Activated CD4-positive, CD25-positive, alpha-beta regulatory T cell treated with anti-CD3 and anti-CD28 coated beads, Interleukin-2, amount 50 U/mL, for 72 hours (primary cell): ENCODE measurements around the gene WNK2.

Source experiments
- DNase-seq: peaks from one replicate; pipeline ENCODE4 v3.0.0; 2021

WNK2 gene

DNA sequence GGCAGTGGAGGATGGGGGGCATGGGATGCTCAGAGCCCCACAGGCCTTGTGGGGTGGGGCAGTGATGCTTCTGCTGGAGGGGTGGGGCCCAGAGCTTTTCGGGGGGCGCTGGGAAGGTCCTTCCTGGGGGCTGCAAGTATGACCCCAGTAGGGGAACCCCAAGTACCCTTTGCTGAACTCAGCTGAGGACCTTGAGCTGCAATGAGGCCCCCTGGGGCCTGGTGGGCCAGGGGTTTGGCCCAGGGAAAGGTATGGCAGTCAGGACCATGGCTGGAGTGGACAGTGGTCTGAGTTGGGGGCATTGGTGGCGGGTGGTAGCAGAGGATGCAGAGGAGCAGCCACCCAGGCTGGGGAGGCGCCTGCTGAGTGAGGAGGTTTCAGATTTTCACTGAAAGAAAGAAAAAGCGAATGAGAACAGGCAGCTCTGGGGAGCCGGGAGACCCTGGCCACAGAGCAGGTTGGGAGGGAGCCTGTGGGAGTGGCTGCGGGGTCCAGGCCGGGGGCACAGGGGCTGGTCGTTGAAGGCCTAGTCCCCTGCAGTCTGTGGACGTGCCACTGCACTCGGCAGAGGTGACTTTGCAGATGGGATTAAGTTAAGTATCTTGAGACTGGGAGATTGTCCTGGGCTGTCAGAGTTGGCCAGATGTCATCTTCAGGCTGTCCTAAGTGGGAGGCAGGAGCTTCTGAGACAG, 19.2 kb downstream of the WNK2 start:
- no peak for DNase-seq

DNA sequence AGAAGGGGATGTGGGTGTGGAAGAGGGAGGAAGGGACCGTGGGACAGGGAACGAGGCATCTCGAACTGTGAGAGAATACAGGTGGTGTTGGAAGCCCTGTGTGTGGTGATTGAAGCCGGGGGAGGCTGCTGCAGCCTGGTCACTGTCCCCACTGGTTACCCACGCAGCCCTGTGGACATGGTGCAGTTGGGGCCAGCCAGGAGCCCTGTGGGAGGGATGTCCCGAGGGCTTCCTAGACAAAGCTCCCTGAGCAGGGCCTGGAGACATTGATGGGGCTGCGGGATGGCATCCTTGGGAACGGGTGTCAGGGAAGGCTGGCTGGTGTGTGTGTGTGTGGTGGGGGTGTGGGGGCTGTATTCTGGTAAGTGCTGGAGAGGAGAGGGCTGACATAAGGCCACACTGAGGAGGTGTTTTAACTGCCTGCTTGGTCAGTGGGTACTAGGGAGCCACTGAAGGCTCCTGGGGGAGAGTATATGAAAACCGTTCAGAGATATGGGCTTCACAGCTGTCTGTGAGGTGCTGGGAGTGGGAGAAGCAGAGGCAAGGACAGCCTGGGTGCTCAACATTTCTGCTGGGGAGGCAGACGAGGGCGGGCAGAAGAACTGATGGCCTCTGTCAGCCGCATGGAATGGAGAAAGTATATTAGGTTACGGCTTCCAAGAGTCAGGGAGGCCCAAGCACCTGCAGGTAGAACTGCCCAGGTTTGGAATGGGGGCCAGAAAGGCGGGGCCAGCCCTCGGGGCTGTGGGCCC, 20.0 kb downstream of the WNK2 start:
- DNase-seq: no peak

DNA sequence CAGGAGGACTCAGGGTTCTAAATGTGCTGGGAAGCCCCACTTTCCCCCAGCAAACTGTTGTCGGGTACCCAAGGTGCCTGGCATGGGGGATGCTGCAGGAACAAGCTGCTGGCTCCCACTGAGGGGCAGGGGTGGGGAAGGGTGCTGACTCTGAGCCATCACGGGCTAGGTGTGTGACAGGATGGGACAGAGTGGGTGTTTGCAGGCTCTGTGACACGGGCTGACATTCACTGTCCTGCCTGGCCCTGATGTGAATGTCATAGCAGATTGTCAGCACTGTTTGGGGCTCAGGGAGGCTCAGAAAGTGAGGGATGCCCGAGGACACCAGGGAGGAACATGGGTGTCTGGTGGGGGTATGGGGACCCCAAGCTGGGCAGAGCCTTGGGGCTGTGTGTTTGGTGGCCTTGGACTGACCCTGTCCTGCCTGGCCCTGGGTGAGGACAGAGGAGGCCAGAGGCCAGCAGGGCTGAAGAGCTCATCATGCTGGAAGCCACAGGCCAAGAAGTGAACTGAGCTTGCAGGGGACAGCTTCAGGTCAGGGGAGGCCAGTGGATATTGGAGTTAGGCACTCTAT, 20.6 kb downstream of the WNK2 start:
- DNase-seq: no peak

DNA sequence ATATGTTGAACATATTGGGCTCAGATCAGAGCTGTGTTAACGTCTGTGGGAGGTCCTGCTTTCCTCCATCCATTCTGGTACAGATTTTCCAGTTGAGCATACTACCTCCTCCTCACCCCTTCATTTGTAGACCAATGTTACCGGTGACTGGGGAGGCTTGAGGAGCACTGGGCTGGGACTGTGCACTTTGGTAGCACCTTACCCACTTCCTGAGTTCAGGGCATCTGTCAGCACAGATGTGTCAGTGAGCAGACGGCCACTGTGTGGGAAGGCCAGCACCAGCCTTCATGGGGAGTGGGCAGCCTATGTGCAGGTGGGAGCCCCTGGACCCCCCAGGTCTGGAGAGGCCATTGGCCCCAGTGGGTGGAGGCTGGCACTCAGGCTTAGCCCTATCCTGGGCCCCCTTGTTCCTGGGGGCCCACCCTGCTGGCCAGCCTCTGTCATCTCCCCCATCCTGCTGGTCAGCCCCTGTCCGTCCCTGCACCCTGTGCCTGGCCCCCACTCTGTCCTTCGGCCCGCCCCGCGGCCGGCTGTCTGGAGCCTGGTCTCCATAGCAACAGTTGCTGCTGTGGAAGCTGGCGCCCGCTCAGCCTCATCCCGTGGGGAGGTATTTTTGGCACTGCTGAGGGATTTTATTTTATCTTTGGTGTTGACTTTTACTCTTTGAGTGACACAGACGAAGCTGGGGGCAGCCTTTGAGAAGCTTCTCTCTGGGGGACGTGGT, 21.3 kb downstream of the WNK2 start:
- no peak for DNase-seq

DNA sequence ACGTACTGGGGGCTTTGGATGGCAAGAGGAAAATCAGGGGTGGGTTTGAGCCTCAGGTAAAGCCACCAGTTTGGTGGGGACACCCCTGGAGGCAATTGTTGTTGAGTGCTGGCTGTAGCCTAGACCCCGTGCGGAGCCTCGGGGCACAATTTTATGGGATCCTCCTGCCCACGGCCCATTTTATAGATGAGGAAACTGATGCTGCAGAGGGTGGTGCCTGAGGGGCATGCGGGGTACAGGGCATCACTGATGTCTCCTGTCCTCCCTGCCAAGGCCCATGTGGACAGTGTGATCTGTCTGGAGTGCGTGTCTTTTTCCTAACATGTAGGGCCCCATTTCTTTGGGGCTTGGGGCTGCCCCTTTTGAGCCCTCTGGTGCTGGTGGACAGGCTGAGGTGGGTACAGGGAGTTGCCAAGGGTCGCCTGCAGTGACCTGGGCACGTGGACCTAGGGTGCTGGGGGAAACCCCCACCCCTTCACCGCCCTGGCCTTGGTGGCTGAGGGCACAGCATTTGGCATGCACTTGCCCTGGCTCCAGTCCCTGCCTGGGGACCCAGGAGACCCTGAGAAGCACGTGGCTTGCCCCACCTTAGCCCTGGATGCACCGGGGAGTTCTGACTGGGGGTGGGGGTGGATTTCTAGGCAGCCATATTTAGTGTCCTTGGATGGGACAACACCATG, 22.1 kb downstream of the WNK2 start:
- no peak for DNase-seq

DNA sequence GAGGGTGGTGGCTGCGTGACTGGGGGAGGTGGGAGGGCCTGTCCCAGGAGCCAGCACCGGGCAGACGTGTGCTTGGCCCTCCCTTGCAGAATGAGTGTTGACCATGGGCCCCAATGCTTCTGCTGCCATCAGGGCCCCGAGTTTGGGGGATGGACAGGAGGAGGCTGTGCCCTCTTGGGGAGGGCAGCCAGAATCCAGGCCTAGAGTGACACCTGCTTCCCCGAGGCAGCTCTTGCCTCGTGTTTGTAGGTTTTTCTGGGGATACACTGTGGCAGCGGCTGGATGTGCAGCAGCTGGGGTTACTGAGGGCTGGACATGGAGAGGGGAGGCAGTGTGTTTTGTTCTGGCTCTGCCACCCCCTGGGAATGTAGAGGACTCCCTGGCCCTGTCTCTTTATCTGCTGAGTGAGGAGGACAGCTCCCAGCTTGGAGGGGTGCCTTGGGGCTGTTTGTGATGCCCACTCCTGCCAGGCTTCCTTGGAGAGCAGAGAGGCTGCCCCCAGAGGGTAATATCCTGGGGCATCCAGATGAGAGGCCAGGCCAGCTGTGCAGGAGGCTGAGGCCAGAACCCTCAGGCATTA, 22.7 kb downstream of the WNK2 start:
- DNase-seq: no peak

DNA sequence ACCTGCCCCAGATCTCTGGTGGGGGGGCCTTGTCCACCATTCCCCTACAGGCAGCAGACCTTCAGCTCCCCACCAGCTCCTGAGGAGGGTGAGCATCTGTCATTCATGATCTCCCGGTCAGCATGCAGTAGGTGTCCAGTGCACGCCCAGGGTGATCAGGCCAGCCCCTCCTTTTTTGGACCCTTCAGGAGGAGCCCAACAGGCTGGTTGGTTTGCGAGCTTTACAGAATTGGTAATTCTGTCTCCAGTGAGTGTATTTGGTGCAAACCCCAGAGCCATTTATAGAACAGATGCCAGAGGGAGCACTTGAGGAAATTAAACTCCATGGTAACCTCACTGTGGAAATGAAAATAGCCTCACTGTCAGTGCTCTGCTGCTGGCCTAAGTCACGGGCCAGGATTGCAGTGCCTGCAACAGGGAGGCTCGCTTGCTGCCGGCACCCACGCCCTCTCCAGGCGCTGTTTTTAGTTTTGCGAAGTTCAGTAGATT, 23.4 kb downstream of the WNK2 start:
- DNase-seq: no peak

DNA sequence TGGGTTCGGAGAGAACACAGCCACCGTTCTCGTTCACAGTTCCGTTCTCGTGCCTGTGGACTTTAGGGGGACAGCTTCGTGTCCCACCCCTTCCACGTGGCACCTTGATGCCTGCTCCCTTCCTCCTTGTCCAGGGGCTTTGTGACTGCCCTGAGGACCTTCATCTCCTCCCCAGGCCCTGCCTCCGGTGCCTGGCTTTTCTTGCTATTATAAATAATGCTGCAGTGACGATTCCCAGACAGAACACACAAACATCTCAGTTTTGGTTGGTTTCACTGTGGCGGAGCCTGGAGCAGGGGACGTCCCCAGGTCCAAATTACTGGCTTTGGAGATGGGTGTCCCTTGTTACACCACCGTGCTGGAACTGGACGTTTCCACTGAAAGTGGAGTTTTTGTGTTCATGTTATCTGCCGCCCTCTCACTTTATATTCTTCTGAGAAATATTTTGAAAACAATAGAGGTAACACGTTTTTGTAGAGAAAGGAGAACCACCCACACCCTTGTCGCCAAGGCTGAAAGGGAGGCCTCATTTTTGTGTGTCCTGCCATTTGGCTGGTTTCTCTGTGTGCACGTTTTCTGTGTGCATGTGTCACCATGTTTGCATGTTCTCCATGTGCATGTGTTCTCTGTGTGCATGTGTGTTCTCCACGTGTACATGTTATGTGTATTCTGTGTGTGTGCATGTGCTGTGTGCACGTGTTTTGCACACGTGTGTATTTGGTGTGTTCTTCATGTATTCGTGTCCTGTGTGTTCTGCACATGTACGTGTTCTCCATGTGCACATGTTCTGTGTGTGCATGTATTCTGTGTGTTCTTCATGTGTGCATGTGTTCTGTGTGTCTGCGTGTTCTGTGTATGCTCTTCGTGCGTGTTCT, 24.2 kb downstream of the WNK2 start:
- no peak for DNase-seq

DNA sequence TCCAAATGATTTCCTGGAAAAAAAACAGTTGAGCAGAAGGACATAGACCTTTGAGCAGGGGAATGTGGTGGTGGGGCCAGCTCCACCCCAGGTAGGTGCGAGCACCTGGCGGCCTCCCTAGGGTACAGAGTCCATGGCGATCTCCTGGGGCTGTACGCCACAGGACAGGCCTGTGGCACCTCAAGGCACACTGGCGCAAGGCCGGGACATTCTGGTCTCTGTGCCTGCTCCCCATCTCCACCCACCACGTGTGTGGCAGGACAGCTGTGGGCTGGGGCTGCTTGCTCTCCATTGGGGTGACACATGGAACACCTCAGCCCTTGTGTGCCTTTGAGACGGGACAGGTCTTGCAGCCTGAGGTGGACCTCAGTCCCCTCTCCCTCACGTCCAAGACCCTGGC, 25.2 kb downstream of the WNK2 start:
- DNase-seq: no peak

DNA sequence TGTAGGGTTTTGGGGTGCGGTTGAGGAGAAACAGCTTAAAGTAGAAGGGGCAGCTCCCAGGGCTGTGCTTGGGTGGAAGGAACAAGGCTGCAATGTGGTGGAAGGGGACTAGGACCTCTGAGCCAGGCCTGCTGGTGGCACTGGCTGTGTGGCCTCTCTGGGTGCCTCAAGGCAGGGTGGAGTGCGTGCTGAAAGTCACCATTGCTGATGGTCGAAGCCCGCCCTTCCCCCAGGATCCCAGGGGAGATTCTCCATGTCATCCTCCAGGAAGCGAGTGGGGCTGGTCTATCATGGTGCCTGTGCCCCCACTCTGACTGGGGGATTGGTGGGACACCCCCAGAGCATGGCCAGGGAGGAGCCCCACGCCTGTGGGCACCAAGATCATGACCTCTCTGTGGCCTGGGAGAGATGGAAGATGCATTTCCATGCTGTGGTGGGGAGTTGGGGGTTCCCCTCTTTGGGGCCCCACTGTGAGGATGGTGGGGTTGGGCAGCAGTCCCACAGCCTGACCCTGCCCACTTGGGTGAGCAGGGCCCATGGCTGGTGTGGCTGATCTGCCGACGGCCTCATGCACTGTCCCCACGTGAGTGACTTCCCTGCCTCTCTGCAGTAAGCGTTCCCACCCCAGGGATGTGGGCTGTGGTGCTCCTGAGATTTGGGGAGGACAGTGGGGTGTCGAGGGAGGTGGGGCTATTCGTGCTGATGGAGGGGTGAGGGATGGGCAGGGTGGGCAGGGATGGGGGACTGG, 25.8 kb downstream of the WNK2 start:
- no peak for DNase-seq

DNA sequence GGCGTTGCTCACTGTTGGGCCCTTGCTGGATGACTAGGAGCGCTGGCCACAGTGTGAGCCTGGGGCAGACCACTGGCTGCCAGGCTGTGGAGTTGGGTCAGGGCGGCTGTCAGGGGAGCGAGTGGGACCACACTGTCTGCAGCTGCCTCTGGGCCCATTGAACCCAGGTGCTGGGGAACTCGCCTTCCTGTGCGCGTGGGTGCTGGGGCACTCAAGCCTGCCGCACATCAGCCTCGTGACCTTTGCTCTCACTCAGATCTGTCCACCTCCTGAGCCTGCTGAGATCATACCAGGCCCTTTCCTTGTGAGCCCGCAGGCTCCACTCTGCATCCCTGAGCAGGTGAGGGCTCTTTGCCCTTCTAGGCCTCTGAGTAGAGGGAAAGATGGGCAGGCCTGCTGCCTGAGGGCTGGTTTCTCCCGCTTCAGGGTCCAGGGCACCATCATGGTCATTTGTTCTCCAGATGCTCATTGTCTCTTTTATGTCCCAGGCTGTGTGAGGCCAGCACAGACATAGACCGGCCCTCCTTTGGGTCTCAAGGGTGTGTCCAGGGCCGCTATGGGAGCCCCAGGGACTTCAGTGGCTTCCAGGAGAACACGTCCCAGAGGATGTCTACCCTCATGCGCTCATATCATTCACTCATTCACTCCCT, 26.5 kb downstream of the WNK2 start:
- DNase-seq: no peak

DNA sequence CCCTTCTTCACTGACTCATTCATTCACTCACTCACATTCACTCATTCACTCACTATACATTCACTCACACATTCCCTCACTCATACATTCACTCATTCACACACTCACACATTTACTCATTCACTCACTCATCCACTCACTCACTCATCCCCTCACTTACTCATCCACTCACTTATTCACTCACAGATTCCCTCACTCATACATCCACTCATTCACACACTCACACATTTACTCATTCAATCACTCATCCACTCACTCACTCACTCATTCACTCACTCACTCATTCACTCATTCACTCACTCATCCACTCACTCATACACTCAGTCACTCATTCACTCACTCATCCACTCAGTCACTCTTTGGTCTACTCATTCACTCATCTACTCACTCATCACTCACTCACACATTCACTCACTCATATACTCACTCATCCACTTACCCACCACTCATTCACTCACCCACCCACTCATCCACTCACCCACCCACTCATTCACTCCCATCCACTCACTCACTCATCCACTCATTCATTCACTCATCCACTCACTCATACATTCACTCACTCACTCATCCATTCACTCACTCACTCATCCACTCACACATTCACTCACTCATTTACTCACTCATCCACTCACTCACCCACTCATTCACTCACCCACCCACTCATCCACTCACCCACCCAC, 27.2 kb downstream of the WNK2 start:
- no peak for DNase-seq

DNA sequence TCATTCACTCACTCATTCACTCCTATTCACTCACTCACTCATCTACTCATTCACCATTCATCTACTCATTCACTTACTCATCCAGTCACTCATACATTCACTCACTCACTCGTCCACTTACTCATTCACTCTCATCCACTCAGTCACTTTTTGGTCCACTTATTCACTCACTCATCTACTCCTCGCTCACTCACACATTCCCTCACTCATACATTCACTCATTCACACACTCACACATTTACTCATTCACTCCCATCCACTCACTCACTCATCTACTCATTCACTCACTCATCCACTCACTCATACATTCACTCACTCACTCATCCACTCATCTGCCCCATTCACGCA, 27.7 kb downstream of the WNK2 start:
- no peak for DNase-seq

DNA sequence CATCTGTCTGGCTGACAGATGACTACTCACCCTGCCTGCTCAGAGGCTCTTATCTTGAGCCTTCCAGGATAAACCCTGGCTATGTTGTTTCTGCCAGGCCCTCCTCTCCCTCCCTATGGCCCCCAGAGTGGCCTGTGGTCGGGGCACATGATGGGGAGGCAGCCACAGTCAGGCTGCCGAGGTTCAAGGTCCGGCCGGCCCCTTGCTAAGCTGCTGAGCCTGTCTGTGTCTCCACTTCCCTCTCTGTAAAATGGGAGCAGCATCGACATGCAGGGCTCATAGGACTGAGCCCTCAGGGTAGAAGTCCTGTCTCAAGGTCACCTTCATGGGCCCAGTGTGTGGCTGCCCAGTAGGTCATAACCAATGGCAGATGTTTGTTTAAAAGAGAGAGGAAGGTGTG, 28.5 kb downstream of the WNK2 start:
- DNase-seq: no peak

DNA sequence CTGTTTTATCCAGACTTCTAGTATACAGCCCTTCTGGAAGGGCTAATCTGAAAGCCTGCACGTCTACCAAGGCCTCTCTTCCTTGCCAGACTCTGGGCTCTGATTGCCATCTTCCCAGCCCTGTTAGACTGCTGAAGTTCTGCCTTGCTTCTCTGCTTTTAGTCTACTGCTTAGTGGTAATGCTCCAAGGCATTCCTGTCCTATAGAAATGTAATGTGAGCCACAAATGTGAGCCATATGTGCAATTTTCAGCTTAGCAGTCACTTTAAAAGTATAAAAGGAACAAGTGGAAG, 32.1 kb downstream of the WNK2 start:
- DNase-seq: no peak

DNA sequence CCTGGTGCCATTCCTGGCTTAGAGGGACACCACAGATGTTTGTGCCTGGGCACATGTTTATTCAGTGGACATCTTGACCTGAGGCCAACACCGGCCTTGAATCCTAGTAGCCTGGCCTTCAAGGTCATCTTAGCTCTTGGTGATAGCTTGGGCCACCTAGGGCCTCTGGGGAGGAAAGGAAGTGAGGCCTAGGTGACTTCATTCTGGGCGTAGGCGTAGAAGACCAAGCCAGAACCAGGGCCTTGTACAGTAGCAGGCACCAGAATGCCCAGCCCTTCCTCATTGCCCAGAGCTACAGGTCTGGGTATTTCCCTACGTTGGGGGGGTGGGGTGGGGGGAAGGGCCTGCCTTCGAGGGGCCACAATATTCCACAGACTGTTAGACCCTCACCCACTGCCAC, 33.8 kb downstream of the WNK2 start:
- DNase-seq: no peak

DNA sequence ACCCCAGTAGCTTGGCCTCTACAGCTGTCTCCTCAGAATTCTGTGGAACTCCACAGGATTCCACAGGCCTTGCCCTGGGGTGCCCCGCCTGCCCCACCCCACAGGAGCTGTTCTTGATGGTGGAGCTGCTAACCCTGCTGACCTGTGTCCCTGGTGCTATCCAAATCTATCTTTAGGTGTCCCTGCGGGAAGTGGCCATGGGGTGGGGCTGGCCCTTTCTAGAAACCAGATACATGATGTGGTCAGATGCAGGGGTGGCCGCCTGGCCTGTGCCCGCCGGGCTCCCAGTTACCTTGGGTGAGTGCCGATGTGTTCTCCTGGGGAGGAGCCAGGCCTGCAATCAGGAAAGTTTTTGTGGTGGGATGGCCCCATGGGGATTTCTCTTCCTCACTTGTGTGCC, 34.2 kb downstream of the WNK2 start:
- no peak for DNase-seq

DNA sequence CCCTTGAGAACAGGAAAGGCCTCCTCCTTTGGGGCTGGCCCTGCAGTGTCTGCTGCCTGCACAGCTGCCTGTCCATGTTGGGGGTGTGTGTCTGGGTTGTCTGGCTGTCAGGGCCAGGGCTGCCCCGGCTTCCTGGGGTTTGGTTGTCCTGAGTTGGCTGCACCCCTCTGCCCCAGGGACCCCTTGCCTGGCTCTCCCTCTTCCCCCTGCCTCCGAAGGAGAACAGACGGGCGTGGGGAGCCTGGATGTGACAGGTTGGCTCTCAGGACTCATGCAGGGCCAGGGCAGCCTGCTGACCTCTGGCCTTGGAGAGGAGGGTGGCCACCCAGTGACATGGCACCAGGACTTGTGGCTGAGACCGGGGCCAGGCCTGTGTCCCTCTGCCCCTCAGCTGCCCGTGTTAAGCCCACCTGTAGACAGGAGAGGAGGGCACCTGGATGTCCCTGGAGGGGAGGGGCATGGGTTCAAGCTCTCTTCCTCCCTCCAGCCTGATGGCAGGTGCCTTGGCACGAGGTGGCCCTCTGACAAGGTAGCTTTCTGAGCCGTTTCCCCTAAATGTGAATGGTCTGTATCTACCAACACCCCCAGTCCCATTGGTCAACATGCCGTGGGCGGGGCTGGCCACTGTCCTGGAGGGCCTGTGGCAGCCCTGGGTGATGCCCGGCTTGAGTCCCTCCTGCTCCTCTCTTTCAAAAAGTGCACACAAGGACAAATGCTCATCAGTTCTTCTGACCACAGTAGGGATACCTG, 34.9 kb downstream of the WNK2 start:
- DNase-seq: no peak

DNA sequence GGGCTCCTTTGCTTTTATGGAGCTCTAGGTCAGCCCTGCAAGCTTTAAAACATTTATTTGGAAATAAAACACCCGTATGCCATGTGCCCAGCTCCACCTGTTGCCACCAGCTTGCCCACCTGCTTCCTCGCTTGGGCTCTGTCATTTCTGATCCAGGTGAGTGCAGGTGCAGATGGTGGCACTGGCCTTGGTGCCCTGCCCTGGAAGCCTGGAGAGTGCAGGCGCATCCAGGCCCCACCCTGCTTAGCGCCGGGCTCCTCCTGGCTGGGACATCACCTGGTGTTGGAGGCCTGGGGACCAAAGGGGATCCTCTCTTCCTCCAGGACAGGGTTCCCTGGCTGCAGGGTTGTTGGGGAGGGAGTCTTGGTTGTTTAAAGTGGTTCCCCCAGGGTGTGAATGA, 35.8 kb downstream of the WNK2 start:
- no peak for DNase-seq
